Mesothelial cell of epicardium (in vitro differentiated cells): ENCODE results near the gene SNX27. TPM values are rescaled to one million over a fixed set of nuclear protein-coding genes. Genes with fewer than 3 reads are reported as not detected.

Experiments
- DNase-seq, 2 experiments: peaks; one replicate each; pipeline ENCODE4 v3.0.0; 2021; ENCODE audit warnings: low spot score in 2 of 2; ENCODE audit not compliant: unreplicated experiment in 2 of 2
- H3K27ac Mint-ChIP-seq: 2 replicates; pipeline ENCODE4 v1.8.0; 2021; ENCODE audit warnings: mixed read lengths
- H3K27me3 Mint-ChIP-seq: 2 replicates; pipeline ENCODE4 v1.8.0; 2021; ENCODE audit warnings: low read depth, mixed read lengths
- H3K36me3 Mint-ChIP-seq: 2 replicates; pipeline ENCODE4 v1.8.0; 2021; ENCODE audit warnings: mixed read lengths
- H3K4me1 Mint-ChIP-seq: 2 replicates; pipeline ENCODE4 v1.8.0; 2021; ENCODE audit warnings: mixed read lengths
- H3K4me3 Mint-ChIP-seq: 2 replicates; pipeline ENCODE4 v1.8.0; 2021; ENCODE audit warnings: mild to moderate bottlenecking, moderate library complexity, mixed read lengths
- H3K9me3 Mint-ChIP-seq: 2 replicates; pipeline ENCODE4 v1.8.0; 2021; ENCODE audit warnings: mixed read lengths
- CTCF ChIP-seq: fragments of 200-600 bp; sonication (generic); IDR thresholded peaks from one replicate; pipeline ENCODE4 v1.5.0; 2021; ENCODE audit warnings: antibody characterized with exemption; ENCODE audit not compliant: unreplicated experiment
- total RNA-seq: library from RNA; stranded (reverse); gene quantifications from 3 replicates; pipeline ENCODE4 v1.2.1, GENCODE V29; 2021

Gene SNX27
- total RNA-seq, 1 donor from 2014 or later, result 44.0 TPM

- Mint-ChIP-seq H3K9me3 (peaks cover 11% of the 10 kb centered on the region), H3K36me3 (no peaks in the 10 kb centered on the region), H3K27ac (peak overlapping the region; percentile 82), H3K4me3 (no peak overlapping the region), H3K4me1 (peaks cover 18% of the 10 kb centered on the region), H3K27me3 (peaks cover 21% of the 10 kb centered on the region)
- TF ChIP-seq CTCF, result no peak
- DNase-seq, result no peak
Observed at GRCh38 chr1:151739590-151740355, 127.9 kb downstream of the SNX27 start.

- H3K36me3 Mint-ChIP-seq, result no peaks in the 10 kb centered on the region
- H3K27ac Mint-ChIP-seq, result no peak overlapping the region
- TF ChIP-seq CTCF, result no peak
- no peak overlapping the region for H3K4me3 Mint-ChIP-seq
- peaks cover 18% of the 10 kb centered on the region for H3K4me1 Mint-ChIP-seq
- no peak for DNase-seq
- peaks cover 33% of the 10 kb centered on the region for H3K27me3 Mint-ChIP-seq
- peaks cover 11% of the 10 kb centered on the region for H3K9me3 Mint-ChIP-seq
Observed at GRCh38 chr1:151741516-151741915, 129.7 kb downstream of the SNX27 start.

Other genes with a start within 250 kb of the SNX27 start
- gene SELENBP1, start 239.3 kb upstream of the SNX27 start, total RNA-seq, result 51.1 to 58.5 TPM (median 53.3 TPM) in 3 replicates
- gene PSMB4, start 212.5 kb upstream of the SNX27 start, total RNA-seq, result 202 to 207 TPM (median 202 TPM) in 3 replicates
- 169 to 182 TPM (median 179 TPM) in 3 replicates for gene POGZ, start 152.6 kb upstream of the SNX27 start, total RNA-seq
- gene CGN, start 100.7 kb upstream of the SNX27 start, total RNA-seq, result 37.5 to 39.1 TPM (median 38.9 TPM) in 3 replicates
- 14.8 to 17.3 TPM (median 17.3 TPM) in 3 replicates for gene TUFT1, start 71.7 kb upstream of the SNX27 start, total RNA-seq
- 0.88 to 1.2 TPM (median 1.1 TPM) in 3 replicates for gene CELF3, start 104.8 kb downstream of the SNX27 start, total RNA-seq
- not detected in 3 replicates for gene RIIAD1, start 109.5 kb downstream of the SNX27 start, total RNA-seq
- gene MRPL9, start 151.4 kb downstream of the SNX27 start, total RNA-seq, result 70.6 to 73.1 TPM (median 72.0 TPM) in 3 replicates
- gene TDRKH, start 178.4 kb downstream of the SNX27 start, total RNA-seq, result 8.2 to 9.9 TPM (median 8.4 TPM) in 3 replicates
- not detected in 3 replicates for gene LINGO4, start 193.4 kb downstream of the SNX27 start, total RNA-seq
- gene RORC, start 219.8 kb downstream of the SNX27 start, total RNA-seq, result not detected in 3 replicates
- gene C2CD4D, start 227.8 kb downstream of the SNX27 start, total RNA-seq, result 0.38 to 0.65 TPM (median 0.53 TPM) in 3 replicates
- not detected in 3 replicates for gene THEM5, start 241.7 kb downstream of the SNX27 start, total RNA-seq